ENCODE results near the gene HMBS. TPM values are rescaled to one million over a fixed set of nuclear protein-coding genes. Genes with fewer than 3 reads are reported as not detected.

HMBS gene
- total RNA-seq = 16.0 and 22.8 TPM in 2 replicates

DNA sequence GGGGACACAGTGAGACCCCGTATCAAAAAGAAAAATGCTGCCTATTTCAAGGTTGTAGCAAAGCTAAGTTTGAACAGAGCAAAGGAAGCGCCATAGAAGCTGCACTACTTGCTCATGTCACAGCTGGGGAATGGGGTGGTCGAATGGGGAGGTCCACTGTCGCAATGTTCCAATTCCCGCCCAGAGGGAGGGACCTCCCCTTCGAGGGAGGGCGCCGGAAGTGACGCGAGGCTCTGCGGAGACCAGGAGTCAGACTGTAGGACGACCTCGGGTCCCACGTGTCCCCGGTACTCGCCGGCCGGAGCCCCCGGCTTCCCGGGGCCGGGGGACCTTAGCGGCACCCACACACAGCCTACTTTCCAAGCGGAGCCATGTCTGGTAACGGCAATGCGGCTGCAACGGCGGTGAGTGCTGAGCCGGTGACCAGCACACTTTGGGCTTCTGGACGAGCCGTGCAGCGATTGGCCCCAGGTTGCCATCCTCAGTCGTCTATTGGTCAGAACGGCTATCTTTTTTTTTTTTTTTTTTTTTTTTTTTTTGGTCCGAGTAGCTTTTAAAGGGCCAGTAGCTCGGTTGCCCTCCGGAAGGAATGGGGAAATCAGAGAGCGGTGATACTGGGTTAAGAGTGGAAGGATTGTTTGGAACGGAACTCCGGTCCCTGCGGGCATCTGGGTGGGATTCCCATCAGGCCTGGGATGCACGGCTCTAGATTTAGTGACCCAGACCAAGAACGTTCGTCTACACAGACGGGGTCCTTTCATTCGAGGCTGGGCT lies at the start of gene HMBS:
Gene HMBS (plus strand): TSS at position 219 of the 774 bp plus-strand sequence. CDS start 153 bp downstream, at position 372.

DNA sequence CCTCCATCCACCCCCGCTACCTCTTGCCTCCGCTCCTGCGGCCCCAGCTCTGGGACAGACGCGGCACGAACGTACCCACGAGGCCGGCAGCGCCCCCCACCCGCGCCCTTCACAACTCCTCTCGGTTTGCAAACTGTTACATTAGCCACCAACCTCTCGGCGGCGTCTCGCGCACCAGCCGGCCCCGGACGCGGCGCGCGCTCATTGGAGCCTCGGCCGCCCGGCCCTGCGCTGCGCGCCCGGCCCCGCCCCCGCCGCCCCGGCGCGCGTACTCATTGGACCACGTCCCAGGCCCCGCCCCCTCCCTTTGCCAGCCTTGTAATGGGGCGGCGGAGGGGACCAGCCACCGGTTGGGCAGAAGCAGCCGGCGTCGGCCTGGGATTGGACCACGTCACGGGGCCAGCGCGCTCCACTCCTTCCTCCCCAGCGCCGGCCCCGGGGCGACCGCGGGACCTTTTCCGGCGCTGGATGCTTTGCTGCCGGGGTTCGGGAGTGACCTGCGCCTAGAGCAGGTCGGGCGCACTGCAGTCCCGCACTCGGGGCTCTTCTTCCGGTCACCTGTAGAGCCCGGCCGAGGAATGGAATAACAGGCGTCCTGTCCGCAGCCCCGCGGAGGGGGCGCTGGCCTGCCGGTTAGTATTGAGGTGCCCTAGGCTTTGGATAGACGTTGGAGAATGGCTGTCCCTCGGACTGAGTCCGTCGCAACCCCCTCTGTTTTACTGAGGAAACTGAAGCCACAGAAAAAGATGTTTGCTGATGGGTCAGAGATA lies 27.5 kb upstream of the HMBS start, which contains the start of gene HYOU1:
Gene HYOU1 (minus strand): TSS at position 206 of the 770 bp plus-strand sequence. CDS start 1,045 bp downstream, outside the sequence.

DNA sequence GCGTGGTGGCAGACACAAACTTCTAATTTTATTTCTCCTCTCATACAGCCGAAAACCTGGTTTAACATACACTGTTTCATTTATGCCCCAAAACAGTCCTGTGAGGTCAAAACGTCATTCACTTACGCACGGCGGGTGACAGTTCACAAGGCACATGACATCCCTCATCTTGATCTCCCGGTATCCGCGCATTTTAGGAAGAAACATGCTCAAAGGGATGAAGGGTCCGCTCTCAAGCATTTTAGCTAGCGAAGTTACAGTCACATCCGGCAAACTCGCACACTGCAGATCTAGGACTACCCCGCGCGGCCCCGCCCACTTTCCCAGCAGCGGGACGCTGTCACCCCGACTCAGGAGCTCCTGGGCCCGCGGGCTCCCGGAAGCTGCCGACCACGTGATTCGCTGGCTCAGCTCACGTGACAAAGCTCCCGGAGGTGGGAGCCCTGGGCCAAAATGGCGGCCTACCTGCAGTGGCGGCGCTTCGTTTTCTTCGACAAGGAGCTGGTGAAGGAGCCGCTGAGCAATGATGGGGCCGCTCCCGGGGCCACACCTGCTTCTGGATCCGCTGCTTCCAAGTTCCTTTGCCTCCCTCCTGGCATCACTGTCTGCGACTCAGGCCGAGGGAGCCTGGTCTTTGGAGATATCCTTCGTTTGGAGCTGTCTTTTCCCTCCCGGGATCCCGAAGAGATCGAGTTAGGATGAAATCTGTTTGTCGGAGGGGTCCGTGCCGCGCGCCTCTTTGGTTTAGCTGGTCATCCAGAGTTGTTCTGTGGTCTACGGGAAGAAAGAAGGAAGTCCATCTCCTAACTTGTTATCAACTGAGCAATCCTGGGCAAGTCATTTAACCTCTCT lies 17.1 kb upstream of the HMBS start, which contains the start of gene VPS11:
Gene VPS11 (plus strand): TSS at position 448 of the 852 bp plus-strand sequence. CDS start 6 bp downstream, at position 454.

DNA sequence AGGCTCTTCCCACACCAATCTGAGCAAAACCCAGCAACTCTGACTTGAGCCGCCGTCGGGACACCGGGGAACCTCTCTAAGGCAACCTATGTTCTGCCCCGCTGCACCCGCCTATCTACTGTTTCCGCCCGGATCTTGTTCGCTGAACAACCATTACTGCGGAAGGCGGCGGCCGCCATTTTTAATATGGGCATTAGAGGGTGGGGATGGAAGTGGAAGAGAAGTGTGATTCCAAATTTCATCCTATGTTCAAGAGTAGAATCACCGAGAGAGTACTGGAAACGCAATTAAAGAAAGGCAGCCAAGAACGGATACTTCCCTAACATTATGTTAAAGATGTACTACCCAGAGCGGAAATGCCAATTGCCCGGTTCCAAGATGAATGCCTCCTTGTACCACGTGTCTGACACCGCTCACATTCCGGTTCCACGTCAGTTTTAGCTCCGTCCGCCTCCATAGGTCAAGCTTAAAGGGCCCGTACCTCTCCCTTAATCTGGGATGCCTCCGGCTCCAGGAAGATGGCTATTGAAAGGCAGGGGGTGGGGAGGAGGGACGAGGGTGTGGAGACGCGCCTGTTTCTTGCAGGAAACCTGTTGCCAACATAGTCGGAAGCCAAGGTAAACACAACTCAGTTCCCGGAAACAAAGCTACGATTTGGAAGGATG lies 17.2 kb downstream of the HMBS start, which contains the start of gene DPAGT1:
Gene DPAGT1 (minus strand): TSS at position 95 of the 665 bp plus-strand sequence. CDS start 198 bp downstream, outside the sequence.

DNA sequence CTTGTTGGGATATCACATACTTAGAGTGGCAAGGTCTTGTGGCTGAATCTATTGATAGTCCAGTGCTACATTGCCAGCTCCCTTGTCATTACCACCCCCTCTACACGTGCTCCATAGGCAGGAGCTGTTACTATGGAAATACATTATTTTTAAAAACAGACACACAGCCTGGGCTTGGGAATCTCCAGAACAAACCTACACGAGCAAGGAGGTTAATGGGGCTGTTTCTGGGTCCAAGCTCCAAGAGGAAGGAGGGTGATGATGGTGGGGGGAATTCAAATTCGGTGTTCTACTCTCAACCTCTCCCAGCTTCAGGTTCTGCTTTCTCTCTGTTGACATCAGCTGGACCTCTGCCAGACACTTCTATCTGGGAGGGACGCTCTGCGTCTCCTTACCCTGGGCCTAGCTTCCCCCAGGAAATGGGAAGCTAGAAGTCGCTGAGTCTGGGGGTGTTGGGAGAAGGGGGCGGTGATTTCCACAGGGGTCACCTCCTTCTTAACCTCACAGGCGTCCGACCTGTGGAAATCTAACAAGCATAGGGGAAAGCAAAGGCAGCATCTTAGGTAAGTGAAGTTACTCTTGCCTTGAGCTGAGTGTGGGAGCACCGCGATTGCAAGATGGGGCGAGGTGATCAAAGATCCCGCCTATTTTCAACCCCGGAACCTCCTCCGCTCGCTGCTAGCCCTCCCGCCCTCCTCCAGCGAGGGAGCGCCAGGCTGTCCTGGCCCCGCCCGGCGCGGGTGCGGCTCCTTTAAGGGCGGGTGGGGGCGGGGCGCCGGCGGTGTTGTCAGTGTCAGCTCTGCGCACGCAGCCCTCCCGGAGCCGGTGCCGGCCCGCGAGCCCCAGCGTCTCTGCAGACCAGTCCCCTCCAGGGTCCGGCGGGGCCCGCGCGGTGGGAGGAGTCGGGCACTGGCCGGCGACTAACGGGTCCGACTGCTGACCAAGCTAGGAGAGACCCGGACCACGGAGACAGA lies 22.2 kb downstream of the HMBS start, which contains the start of gene C2CD2L:
Gene C2CD2L (plus strand): TSS at position 781 of the 974 bp plus-strand sequence. CDS start 398 bp downstream, outside the sequence.

DNA sequence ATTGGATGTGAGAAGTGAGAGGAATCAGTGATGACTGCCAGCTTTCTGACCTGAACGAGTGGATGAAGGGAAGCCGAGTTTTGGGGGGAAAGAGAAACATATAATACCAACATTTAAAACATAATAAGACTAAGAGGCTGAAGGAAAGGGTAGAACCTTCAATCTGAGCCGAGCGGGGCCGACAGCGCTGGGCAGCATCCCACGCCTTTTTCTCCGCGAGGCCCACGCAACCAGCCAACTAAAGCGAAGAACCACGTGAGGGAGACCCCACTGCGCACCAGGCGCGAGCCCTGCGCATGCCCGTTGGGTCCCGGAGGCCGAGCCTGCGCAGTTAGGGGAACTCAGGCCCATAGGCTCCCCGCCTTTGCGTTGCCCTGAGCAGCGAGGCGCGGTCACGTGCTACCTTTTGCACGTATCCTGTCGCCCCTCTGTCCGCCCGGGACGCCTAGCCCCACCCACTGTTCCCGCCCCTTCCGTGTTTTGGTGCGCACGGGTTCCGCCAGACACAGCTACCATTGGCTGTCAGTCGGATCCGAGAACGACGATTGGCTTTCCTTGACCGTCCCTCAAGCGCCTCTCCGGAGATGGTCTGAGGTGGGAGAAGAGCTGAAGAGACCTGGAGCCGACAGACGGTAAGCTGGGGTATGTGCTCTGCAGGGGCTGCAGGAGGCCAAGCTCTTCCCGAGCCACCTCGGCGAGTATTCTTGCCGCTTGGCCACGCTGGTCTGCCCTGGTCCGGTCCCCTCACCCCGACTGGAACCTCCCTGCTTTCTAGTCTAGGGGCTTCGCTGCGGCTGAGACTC lies 36.5 kb downstream of the HMBS start, which contains the start of gene HINFP:
Gene HINFP (plus strand): TSS at position 573 of the 803 bp plus-strand sequence. CDS start 5,365 bp downstream, outside the sequence.

Other genes starting within 250 kb of the HMBS start
- not detected in 2 replicates for gene CXCR5, start 201.0 kb upstream of the HMBS start, total RNA-seq
- 15.9 and 17.7 TPM in 2 replicates for gene BCL9L, start 159.0 kb upstream of the HMBS start, total RNA-seq
- not detected in 2 replicates for gene UPK2, start 128.6 kb upstream of the HMBS start, total RNA-seq
- gene FOXR1, start 113.1 kb upstream of the HMBS start, total RNA-seq = not detected in 2 replicates
- 30.7 and 39.7 TPM in 2 replicates for gene CENATAC, start 86.7 kb upstream of the HMBS start, total RNA-seq
- 898 and 970 TPM in 2 replicates for gene RPS25, start 66.5 kb upstream of the HMBS start, total RNA-seq
- gene TRAPPC4, start 66.1 kb upstream of the HMBS start, total RNA-seq = 84.5 and 96.3 TPM in 2 replicates
- gene SLC37A4, start 54.0 kb upstream of the HMBS start, total RNA-seq = 13.7 and 14.7 TPM in 2 replicates
- gene HYOU1, start 27.7 kb upstream of the HMBS start, total RNA-seq = 205 and 414 TPM in 2 replicates
- gene VPS11, start 17.1 kb upstream of the HMBS start, total RNA-seq = 30.1 and 31.1 TPM in 2 replicates
- gene DPAGT1, start 17.0 kb downstream of the HMBS start, total RNA-seq = 15.3 and 28.6 TPM in 2 replicates
- 3.3 and 4.7 TPM in 2 replicates for gene C2CD2L, start 22.5 kb downstream of the HMBS start, total RNA-seq
- 12.4 and 17.2 TPM in 2 replicates for gene HINFP, start 36.7 kb downstream of the HMBS start, total RNA-seq
- under 0.01 and 0.12 TPM in 2 replicates for gene ABCG4, start 64.2 kb downstream of the HMBS start, total RNA-seq
- 9.6 and 15.2 TPM in 2 replicates for gene NLRX1, start 83.8 kb downstream of the HMBS start, total RNA-seq
- gene NHERF4, start 100.6 kb downstream of the HMBS start, total RNA-seq = not detected in 2 replicates
- gene CBL, start 121.5 kb downstream of the HMBS start, total RNA-seq = 11.0 and 11.4 TPM in 2 replicates
- gene MCAM, start 232.2 kb downstream of the HMBS start, total RNA-seq = 20.5 and 27.0 TPM in 2 replicates
- 7.2 and 8.4 TPM in 2 replicates for gene RNF26, start 249.6 kb downstream of the HMBS start, total RNA-seq